Chondrocyte (in vitro differentiated cells): Measurements from ENCODE around the gene FYN. TPM values are rescaled to one million over a fixed set of nuclear protein-coding genes. Genes with fewer than 3 reads are reported as not detected.

Source experiments
- DNase-seq: peaks from one replicate; pipeline ENCODE4 v3.0.0; 2021; ENCODE audit warnings: mixed read lengths, low spot score
- H3K27ac Mint-ChIP-seq: one replicate; pipeline ENCODE4 v1.8.0; 2021; ENCODE audit warnings: mild to moderate bottlenecking, moderate library complexity, mixed read lengths; ENCODE audit not compliant: unreplicated experiment
- H3K27me3 Mint-ChIP-seq: 2 replicates; pipeline ENCODE4 v1.8.0; 2021; ENCODE audit warnings: low read depth, mixed read lengths
- H3K36me3 Mint-ChIP-seq: 2 replicates; pipeline ENCODE4 v1.8.0; 2021; ENCODE audit warnings: low read depth, mixed read lengths
- H3K4me1 Mint-ChIP-seq: 2 replicates; pipeline ENCODE4 v1.8.0; 2021; ENCODE audit warnings: low read depth, mild to moderate bottlenecking, mixed read lengths
- H3K4me3 Mint-ChIP-seq: one replicate; pipeline ENCODE4 v1.8.0; 2021; ENCODE audit warnings: mild to moderate bottlenecking, moderate library complexity, mixed read lengths; ENCODE audit not compliant: unreplicated experiment
- H3K9me3 Mint-ChIP-seq: 2 replicates; pipeline ENCODE4 v1.8.0; 2021; ENCODE audit warnings: low read depth, mixed read lengths
- total RNA-seq: library from RNA; stranded (reverse); gene quantifications from 3 replicates; pipeline ENCODE4 v1.2.1, GENCODE V29; 2021
- TF ChIP-seq, protein P1 (sequence below): fragments of 200-600 bp; sonication (generic); IDR thresholded peaks from 2 replicates; pipeline ENCODE4 v1.5.0; 2021; ENCODE audit warnings: antibody characterized with exemption, mild to moderate bottlenecking, moderate library complexity

The FYN gene
- total RNA-seq, 1 donor from 2014 or later: 109 TPM

DNA sequence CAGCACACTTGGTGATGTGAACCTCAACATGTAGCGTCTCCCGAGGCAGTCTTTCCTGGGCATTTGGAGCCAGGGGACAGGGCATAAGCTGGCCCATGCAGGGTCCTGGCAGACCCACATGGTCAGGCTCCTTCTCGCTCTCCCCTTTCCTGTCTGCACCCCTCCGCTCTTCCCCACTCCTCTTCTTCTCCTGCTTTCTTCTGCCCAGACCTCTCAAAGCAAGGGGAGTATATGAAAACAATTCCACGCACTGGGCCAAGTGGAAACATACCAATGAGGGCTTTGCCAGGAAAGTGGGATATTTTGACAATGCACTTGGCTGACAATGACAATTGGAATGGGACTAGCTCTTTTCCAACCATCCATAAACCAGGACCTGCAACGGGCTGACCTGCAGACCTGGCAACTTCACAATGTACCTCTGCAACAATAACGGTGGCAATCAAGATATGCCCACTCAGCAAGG, 208.7 kb downstream of the FYN start:
- H3K27me3 Mint-ChIP-seq: no peaks in the 10 kb centered on the region
- DNase-seq: no peak
- peaks cover 40% of the 10 kb centered on the region for H3K4me1 Mint-ChIP-seq
- H3K36me3 Mint-ChIP-seq: peaks cover 14% of the 10 kb centered on the region
- no peak overlapping the region for H3K27ac Mint-ChIP-seq
- H3K4me3 Mint-ChIP-seq: no peak overlapping the region
- no peaks in the 10 kb centered on the region for H3K9me3 Mint-ChIP-seq
- TF ChIP-seq, protein P1, sequence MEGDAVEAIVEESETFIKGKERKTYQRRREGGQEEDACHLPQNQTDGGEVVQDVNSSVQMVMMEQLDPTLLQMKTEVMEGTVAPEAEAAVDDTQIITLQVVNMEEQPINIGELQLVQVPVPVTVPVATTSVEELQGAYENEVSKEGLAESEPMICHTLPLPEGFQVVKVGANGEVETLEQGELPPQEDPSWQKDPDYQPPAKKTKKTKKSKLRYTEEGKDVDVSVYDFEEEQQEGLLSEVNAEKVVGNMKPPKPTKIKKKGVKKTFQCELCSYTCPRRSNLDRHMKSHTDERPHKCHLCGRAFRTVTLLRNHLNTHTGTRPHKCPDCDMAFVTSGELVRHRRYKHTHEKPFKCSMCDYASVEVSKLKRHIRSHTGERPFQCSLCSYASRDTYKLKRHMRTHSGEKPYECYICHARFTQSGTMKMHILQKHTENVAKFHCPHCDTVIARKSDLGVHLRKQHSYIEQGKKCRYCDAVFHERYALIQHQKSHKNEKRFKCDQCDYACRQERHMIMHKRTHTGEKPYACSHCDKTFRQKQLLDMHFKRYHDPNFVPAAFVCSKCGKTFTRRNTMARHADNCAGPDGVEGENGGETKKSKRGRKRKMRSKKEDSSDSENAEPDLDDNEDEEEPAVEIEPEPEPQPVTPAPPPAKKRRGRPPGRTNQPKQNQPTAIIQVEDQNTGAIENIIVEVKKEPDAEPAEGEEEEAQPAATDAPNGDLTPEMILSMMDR: no peak

GRCh38 chr6:111663692-111664564, 209.3 kb downstream of the FYN start:
- H3K9me3 Mint-ChIP-seq: no peaks in the 10 kb centered on the region
- H3K4me1 Mint-ChIP-seq: peaks cover 40% of the 10 kb centered on the region
- H3K27ac Mint-ChIP-seq: peak overlapping the region; percentile 78
- peaks cover 13% of the 10 kb centered on the region for H3K36me3 Mint-ChIP-seq
- peak overlapping the region; percentile 33 for H3K4me3 Mint-ChIP-seq
- TF ChIP-seq, protein P1: no peak
- no peaks in the 10 kb centered on the region for H3K27me3 Mint-ChIP-seq
- DNase-seq: no peak

- Mint-ChIP-seq H3K9me3 (no peaks in the 10 kb centered on the region), H3K27me3 (no peaks in the 10 kb centered on the region), H3K4me1 (peaks cover 45% of the 10 kb centered on the region), H3K4me3 (no peak overlapping the region), H3K27ac (peak overlapping the region; percentile 78), H3K36me3 (peaks cover 7% of the 10 kb centered on the region)
- TF ChIP-seq, protein P1: peak; percentile 37
- DNase-seq: no peak
Observed at GRCh38 chr6:111662794-111663593, 210.3 kb downstream of the FYN start.

DNA sequence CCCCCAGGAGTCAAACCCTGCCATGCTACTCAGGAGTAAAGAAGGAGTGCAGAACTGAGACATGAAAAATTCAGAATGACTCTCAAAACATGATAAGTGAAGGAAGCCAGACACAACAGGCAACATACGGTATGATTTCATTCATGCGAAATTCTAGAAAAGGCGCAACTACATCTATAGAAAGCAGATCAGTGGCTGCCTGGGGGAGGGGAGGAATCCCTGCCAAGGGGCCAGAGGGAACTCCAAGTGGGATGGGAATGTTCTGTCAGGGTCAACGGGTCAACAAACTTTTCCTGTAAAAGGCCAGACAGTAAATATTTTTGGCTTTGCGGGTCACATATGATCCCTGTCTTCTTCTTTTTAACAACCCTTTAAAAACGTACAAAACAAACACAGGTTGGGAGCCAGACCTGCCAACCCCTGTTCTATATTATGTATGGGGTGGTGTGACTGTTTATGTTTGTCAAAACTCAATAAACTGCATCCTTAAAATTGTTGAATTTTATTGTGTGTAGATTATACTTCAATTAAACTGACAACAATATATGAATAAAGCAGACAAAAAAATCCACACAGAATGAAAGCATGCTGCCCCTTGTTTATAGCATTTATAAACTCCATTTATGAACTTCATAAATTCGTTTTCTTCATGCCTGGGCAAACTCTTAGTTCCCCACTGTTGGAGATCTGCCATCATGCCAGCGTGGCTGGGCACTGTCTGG, 211.0 kb downstream of the FYN start:
- Mint-ChIP-seq H3K27me3 (no peaks in the 10 kb centered on the region), H3K36me3 (peaks cover 6% of the 10 kb centered on the region), H3K9me3 (no peaks in the 10 kb centered on the region), H3K4me3 (no peak overlapping the region), H3K27ac (peak overlapping the region; percentile 78), H3K4me1 (peaks cover 50% of the 10 kb centered on the region)
- TF ChIP-seq, protein P1: no peak
- DNase-seq: no peak
